Tibial nerve (tissue), 4 donors: ENCODE measurements around the gene ZNF346.
"Not testable (repeated sequence)": the region's sequence is repeated elsewhere in the genome, so short reads cannot be mapped to it uniquely, and the experiment has no call there.

ENCODE experiments used
- EP300 ChIP-seq, 2 donors: sonication (generic); formaldehyde crosslinking; IDR thresholded peaks; one replicate each; pipeline ENCODE4 v1.6.1; 2017; ENCODE audit warnings: antibody characterized with exemption in 2 of 2, mild to moderate bottlenecking in 1 of 2
- POLR2A ChIP-seq, 2 donors: fragments of 450-650 bp; IDR thresholded peaks; one replicate each; pipeline ENCODE4 v1.6.1; 2017; ENCODE audit warnings: antibody characterized with exemption in 2 of 2, mild to moderate bottlenecking in 2 of 2, moderate library complexity in 2 of 2
- TF ChIP-seq, protein P1 (sequence below), 5 experiments: fragments of 200-600 bp in 3 of 5; fragments of 450-650 bp in 2 of 5; sonication (generic) in 3 of 5; IDR thresholded peaks; one replicate each; pipeline ENCODE4 v1.5.1; 2016 to 2019; ENCODE audit warnings: antibody characterized with exemption in 5 of 5, mild to moderate bottlenecking in 3 of 5, moderate library complexity in 2 of 5

DNA sequence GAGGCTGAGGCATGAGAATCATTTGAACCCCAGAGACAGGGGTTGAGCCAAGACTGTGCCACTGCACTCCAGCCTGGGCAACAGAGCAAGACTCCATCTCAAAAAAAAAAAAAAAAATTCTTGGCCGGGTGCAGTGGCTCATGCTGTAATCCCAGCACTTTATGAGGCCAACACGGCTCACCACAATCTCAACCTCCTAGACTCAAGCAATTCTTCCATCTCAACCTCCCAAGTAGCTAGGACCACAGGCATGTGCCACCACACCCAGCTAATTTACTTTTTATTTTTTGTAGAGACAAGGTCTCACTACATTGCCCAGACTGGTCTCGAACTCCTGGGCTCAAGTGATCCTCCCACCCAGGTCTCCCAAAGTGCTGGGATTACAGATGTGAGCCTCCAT lies 29.4 kb upstream of the ZNF346 start:
- TF ChIP-seq, protein P1, sequence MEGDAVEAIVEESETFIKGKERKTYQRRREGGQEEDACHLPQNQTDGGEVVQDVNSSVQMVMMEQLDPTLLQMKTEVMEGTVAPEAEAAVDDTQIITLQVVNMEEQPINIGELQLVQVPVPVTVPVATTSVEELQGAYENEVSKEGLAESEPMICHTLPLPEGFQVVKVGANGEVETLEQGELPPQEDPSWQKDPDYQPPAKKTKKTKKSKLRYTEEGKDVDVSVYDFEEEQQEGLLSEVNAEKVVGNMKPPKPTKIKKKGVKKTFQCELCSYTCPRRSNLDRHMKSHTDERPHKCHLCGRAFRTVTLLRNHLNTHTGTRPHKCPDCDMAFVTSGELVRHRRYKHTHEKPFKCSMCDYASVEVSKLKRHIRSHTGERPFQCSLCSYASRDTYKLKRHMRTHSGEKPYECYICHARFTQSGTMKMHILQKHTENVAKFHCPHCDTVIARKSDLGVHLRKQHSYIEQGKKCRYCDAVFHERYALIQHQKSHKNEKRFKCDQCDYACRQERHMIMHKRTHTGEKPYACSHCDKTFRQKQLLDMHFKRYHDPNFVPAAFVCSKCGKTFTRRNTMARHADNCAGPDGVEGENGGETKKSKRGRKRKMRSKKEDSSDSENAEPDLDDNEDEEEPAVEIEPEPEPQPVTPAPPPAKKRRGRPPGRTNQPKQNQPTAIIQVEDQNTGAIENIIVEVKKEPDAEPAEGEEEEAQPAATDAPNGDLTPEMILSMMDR (IDR thresholded peaks at IDR 0.05) = not testable (repeated sequence)
- TF ChIP-seq POLR2A, EP300 (IDR thresholded peaks at IDR 0.05): not testable (repeated sequence)
